HEK293 (cell line): Measurements from ENCODE around the gene ZFYVE19.

Source experiments
- CTCF ChIA-PET: fragments of 350-600 bp; formaldehyde crosslinking; extraction: SDS; loops from one replicate; lab custom pipeline; 2021; ENCODE audit warnings: antibody characterized with exemption; lab: Yijun Ruan, JAX
- POLR2A ChIA-PET: fragments of 300-600 bp; formaldehyde crosslinking; extraction: SDS; loops from one replicate; lab custom pipeline; 2020; ENCODE audit warnings: antibody characterized with exemption, inconsistent platforms; lab: Yijun Ruan, JAX
- H3K27ac ChIP-seq: fragments of 200-500 bp; sonication (Bioruptor generic); 2 replicates; pipeline ENCODE4 v1.5.1; 2014; ENCODE audit warnings: low read depth, low read length, control low read depth, inconsistent platforms; ENCODE audit errors: extremely low read depth
- H3K36me3 ChIP-seq, 2 experiments: fragments of 200-500 bp in 1 of 2; sonication (Bioruptor generic) in 1 of 2; 1 replicate in 1 of 2; 2 replicates in 1 of 2; pipeline ENCODE4 v1.5.1; 2014 to 2017; ENCODE audit warnings: inconsistent platforms in 2 of 2, low read length in 2 of 2; ENCODE audit not compliant: control insufficient read depth in 2 of 2, insufficient read depth in 1 of 2
- H3K4me1 ChIP-seq: fragments of 200-500 bp; sonication (Bioruptor generic); 2 replicates; pipeline ENCODE4 v1.5.1; 2014; ENCODE audit warnings: mild to moderate bottlenecking, low read length, inconsistent platforms; ENCODE audit not compliant: control insufficient read depth, insufficient read depth
- H3K4me3 ChIP-seq: 2 replicates; pipeline ENCODE4 v1.5.1; 2011; ENCODE audit warnings: low read depth, mild to moderate bottlenecking, control low read depth, low read length, moderate library complexity
- H3K9me3 ChIP-seq: fragments of 200-500 bp; sonication (Bioruptor generic); 2 replicates; pipeline ENCODE4 v1.5.1; 2014; ENCODE audit warnings: low read depth, low read length, inconsistent platforms; ENCODE audit not compliant: control insufficient read depth, insufficient read depth
- GLIS1 ChIP-seq: fragments of 450-650 bp; formaldehyde crosslinking; IDR thresholded peaks from 2 replicates; pipeline ENCODE4 v1.5.1; 2016; ENCODE audit warnings: missing biosample characterization, missing genetic modification characterization
- GLIS2 ChIP-seq: fragments of 450-650 bp; formaldehyde crosslinking; IDR thresholded peaks from 2 replicates; pipeline ENCODE4 v1.5.1; 2016; ENCODE audit warnings: missing biosample characterization, missing genetic modification characterization
- IKZF3 ChIP-seq: fragments of 450-650 bp; IDR thresholded peaks from 2 replicates; pipeline ENCODE4 v1.5.0; 2018; ENCODE audit warnings: missing biosample characterization, mild to moderate bottlenecking, missing genetic modification characterization, moderate library complexity
- KLF9 ChIP-seq: fragments of 450-650 bp; formaldehyde crosslinking; IDR thresholded peaks from 2 replicates; pipeline ENCODE4 v1.5.1; 2016; ENCODE audit warnings: missing biosample characterization, missing genetic modification characterization, low read depth
- ZBTB7A ChIP-seq: fragments of 450-650 bp; formaldehyde crosslinking; IDR thresholded peaks from 2 replicates; pipeline ENCODE4 v1.5.1; 2016; ENCODE audit warnings: low read depth, missing biosample characterization, missing genetic modification characterization
- ZNF121 ChIP-seq: fragments of 450-650 bp; formaldehyde crosslinking; IDR thresholded peaks from 2 replicates; pipeline ENCODE4 v1.5.1; 2016; ENCODE audit warnings: missing biosample characterization, missing genetic modification characterization
- ZNF132 ChIP-seq: fragments of 450-650 bp; formaldehyde crosslinking; IDR thresholded peaks from 2 replicates; pipeline ENCODE4 v1.5.1; 2017; ENCODE audit warnings: missing biosample characterization, missing genetic modification characterization, borderline replicate concordance
- ZNF174 ChIP-seq: fragments of 450-650 bp; formaldehyde crosslinking; IDR thresholded peaks from 2 replicates; pipeline ENCODE4 v1.5.0; 2017; ENCODE audit warnings: missing biosample characterization, mild to moderate bottlenecking, missing genetic modification characterization
- ZNF23 ChIP-seq: fragments of 450-650 bp; formaldehyde crosslinking; IDR thresholded peaks from 2 replicates; pipeline ENCODE4 v1.5.1; 2016; ENCODE audit warnings: missing biosample characterization, missing genetic modification characterization, borderline replicate concordance
- ZNF239 ChIP-seq: fragments of 450-650 bp; formaldehyde crosslinking; IDR thresholded peaks from 2 replicates; pipeline ENCODE4 v1.5.1; 2016; ENCODE audit warnings: missing biosample characterization, missing genetic modification characterization
- ZNF311 ChIP-seq: fragments of 450-650 bp; formaldehyde crosslinking; IDR thresholded peaks from 2 replicates; pipeline ENCODE4 v1.5.1; 2017; ENCODE audit warnings: missing biosample characterization, missing genetic modification characterization, borderline replicate concordance
- ZNF366 ChIP-seq: fragments of 450-650 bp; formaldehyde crosslinking; conservative IDR thresholded peaks from 2 replicates; pipeline ENCODE4 v1.5.1; 2016; ENCODE audit warnings: missing biosample characterization, missing genetic modification characterization
- ZNF521 ChIP-seq: fragments of 450-650 bp; formaldehyde crosslinking; IDR thresholded peaks from 2 replicates; pipeline ENCODE4 v1.5.1; 2017; ENCODE audit warnings: missing biosample characterization, mild to moderate bottlenecking, missing genetic modification characterization
- ZNF561 ChIP-seq: fragments of 450-650 bp; IDR thresholded peaks from 2 replicates; pipeline ENCODE4 v1.5.1; 2018; ENCODE audit warnings: missing biosample characterization, missing genetic modification characterization, borderline replicate concordance
- ZNF623 ChIP-seq: fragments of 450-650 bp; formaldehyde crosslinking; IDR thresholded peaks from 2 replicates; pipeline ENCODE4 v1.5.1; 2016; ENCODE audit warnings: missing biosample characterization, missing genetic modification characterization
- ZNF626 ChIP-seq: fragments of 450-650 bp; sonication (Bioruptor Pico); formaldehyde crosslinking; IDR thresholded peaks from 2 replicates; pipeline ENCODE4 v1.5.1; 2018; ENCODE audit warnings: missing biosample characterization, missing genetic modification characterization, inconsistent platforms
- ZNF670 ChIP-seq: fragments of 450-650 bp; formaldehyde crosslinking; IDR thresholded peaks from 2 replicates; pipeline ENCODE4 v1.5.1; 2016; ENCODE audit warnings: missing biosample characterization, missing genetic modification characterization, low read depth
- ZSCAN30 ChIP-seq: fragments of 450-650 bp; IDR thresholded peaks from 2 replicates; pipeline ENCODE4 v1.5.1; 2018; ENCODE audit warnings: missing biosample characterization, mild to moderate bottlenecking, missing genetic modification characterization, moderate library complexity
- TF ChIP-seq, protein P1 (sequence below): fragments of 450-650 bp; formaldehyde crosslinking; IDR thresholded peaks from 2 replicates; pipeline ENCODE4 v1.5.1; 2016; ENCODE audit warnings: missing biosample characterization, missing genetic modification characterization, borderline replicate concordance
- TF ChIP-seq, protein P2 (sequence below): fragments of 450-650 bp; formaldehyde crosslinking; IDR thresholded peaks from 2 replicates; pipeline ENCODE4 v1.5.1; 2016; ENCODE audit warnings: missing biosample characterization, missing genetic modification characterization
- TF ChIP-seq, protein P3 (sequence below): fragments of 450-650 bp; formaldehyde crosslinking; IDR thresholded peaks from 2 replicates; pipeline ENCODE4 v1.5.1; 2016; ENCODE audit warnings: missing biosample characterization, missing genetic modification characterization
- TF ChIP-seq, protein P4 (sequence below): fragments of 450-650 bp; formaldehyde crosslinking; IDR thresholded peaks from 2 replicates; pipeline ENCODE4 v1.5.1; 2016; ENCODE audit warnings: missing biosample characterization, missing genetic modification characterization
- TF ChIP-seq, protein P5 (sequence below): fragments of 450-650 bp; formaldehyde crosslinking; IDR thresholded peaks from 2 replicates; pipeline ENCODE4 v1.5.1; 2017; ENCODE audit warnings: missing biosample characterization, mild to moderate bottlenecking, missing genetic modification characterization, moderate library complexity
- TF ChIP-seq, protein P6 (sequence below): fragments of 450-650 bp; formaldehyde crosslinking; IDR thresholded peaks from 2 replicates; pipeline ENCODE4 v1.5.1; 2016; ENCODE audit warnings: missing biosample characterization, missing genetic modification characterization

The ZFYVE19 gene

DNA sequence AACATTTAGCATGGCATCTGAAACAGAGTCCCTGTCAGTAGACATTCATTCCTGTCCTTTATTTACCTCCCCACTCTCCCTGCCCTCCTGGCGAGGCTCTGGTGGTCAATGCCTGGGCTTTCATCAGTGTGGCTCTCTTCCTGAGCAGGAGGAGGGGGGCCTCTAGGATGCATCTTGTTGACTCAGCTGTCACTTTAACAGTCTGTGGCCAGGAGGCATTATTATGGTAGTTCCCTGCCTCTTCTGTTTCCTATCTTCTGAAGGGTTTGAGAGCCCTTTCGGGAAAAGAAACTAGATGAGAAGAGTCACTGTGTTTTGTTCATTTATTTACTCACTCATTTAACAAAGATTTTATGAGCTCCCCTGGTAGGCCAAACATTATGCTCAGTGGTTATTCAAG lies 24.0 kb downstream of the ZFYVE19 start:
- H3K4me1 ChIP-seq, result no peaks in the 10 kb centered on the region
- no peaks in the 10 kb centered on the region for H3K36me3 ChIP-seq
- TF ChIP-seq ZNF626 (tag by site-specific recombination) (no peak), GLIS1 (tag by site-specific recombination) (peak; percentile 90)
- CTCF ChIA-PET, result no interaction called here
- H3K9me3 ChIP-seq, result no peaks in the 10 kb centered on the region
- H3K27ac ChIP-seq, result no peak overlapping the region
- H3K4me3 ChIP-seq, result no peak overlapping the region
- POLR2A ChIA-PET, result no interaction called here

DNA sequence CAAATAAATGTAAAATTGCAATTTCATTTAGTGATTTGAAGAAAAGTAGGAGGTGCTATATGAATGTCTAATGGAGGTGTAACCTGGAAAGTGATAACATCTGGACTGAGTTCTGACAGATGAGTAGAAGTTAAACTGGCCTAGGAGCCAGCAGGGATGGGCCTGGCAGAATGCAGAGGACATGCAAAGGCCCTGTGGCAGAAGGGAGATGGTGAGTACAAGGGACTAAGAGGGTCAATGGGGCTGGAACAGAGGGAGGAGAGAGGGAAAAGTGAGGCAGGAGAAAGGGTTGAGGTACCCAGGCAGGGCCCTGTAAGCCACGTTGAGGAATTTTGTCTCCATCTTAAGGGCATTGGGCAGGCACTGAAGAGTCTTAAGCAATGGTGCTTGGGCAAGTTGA lies 25.0 kb downstream of the ZFYVE19 start:
- Histone ChIP-seq H3K4me1 (no peaks in the 10 kb centered on the region), H3K36me3 (no peaks in the 10 kb centered on the region), H3K9me3 (no peaks in the 10 kb centered on the region), H3K4me3 (no peak overlapping the region), H3K27ac (no peak overlapping the region)
- ChIA-PET CTCF (interaction anchor here (0.6 to 0.7 kb wide), 2 partner anchors 26 to 686 kb away, joined by 3 to 4 read pairs; no protein-coding TSS in a partner anchor), POLR2A (no interaction called here)
- TF ChIP-seq, protein P1, sequence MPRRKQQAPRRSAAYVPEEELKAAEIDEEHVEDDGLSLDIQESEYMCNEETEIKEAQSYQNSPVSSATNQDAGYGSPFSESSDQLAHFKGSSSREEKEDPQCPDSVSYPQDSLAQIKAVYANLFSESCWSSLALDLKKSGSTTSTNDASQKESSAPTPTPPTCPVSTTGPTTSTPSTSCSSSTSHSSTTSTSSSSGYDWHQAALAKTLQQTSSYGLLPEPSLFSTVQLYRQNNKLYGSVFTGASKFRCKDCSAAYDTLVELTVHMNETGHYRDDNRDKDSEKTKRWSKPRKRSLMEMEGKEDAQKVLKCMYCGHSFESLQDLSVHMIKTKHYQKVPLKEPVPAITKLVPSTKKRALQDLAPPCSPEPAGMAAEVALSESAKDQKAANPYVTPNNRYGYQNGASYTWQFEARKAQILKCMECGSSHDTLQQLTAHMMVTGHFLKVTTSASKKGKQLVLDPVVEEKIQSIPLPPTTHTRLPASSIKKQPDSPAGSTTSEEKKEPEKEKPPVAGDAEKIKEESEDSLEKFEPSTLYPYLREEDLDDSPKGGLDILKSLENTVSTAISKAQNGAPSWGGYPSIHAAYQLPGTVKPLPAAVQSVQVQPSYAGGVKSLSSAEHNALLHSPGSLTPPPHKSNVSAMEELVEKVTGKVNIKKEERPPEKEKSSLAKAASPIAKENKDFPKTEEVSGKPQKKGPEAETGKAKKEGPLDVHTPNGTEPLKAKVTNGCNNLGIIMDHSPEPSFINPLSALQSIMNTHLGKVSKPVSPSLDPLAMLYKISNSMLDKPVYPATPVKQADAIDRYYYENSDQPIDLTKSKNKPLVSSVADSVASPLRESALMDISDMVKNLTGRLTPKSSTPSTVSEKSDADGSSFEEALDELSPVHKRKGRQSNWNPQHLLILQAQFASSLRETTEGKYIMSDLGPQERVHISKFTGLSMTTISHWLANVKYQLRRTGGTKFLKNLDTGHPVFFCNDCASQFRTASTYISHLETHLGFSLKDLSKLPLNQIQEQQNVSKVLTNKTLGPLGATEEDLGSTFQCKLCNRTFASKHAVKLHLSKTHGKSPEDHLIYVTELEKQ (tag by site-specific recombination), result no peak
- TF ChIP-seq ZBTB7A, result no peak
- TF ChIP-seq, protein P2, sequence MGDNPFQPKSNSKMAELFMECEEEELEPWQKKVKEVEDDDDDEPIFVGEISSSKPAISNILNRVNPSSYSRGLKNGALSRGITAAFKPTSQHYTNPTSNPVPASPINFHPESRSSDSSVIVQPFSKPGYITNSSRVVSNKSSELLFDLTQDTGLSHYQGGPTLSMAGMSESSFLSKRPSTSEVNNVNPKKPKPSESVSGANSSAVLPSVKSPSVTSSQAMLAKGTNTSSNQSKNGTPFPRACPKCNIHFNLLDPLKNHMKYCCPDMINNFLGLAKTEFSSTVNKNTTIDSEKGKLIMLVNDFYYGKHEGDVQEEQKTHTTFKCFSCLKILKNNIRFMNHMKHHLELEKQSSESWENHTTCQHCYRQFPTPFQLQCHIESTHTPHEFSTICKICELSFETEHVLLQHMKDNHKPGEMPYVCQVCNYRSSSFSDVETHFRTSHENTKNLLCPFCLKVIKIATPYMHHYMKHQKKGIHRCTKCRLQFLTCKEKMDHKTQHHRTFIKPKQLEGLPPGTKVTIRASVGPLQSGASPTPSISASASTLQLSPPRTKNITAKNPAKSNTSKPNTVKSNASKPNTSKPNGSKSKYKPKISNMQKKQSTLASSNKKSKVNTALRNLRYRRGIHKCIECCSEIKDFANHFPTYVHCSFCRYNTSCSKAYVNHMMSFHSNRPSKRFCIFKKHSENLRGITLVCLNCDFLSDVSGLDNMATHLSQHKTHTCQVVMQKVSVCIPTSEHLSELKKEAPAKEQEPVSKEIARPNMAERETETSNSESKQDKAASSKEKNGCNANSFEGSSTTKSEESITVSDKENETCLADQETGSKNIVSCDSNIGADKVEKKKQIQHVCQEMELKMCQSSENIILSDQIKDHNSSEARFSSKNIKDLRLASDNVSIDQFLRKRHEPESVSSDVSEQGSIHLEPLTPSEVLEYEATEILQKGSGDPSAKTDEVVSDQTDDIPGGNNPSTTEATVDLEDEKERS (tag by site-specific recombination), result 0 out of 2 replicates have a peak, but pooled peaks have one; percentile 29
- no peak for TF ChIP-seq ZNF521
- TF ChIP-seq, protein P3, sequence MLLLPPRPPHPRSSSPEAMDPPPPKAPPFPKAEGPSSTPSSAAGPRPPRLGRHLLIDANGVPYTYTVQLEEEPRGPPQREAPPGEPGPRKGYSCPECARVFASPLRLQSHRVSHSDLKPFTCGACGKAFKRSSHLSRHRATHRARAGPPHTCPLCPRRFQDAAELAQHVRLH (tag by site-specific recombination), result 0 out of 2 replicates have a peak, but pooled peaks have one; percentile 60
- TF ChIP-seq ZNF121 (tag by site-specific recombination), result 0 out of 2 replicates have a peak, but pooled peaks have one; percentile 12
- no peak for TF ChIP-seq ZSCAN30 (tag by site-specific recombination)
- TF ChIP-seq ZNF366, result no peak
- no peak for TF ChIP-seq KLF9 (tag by site-specific recombination)
- TF ChIP-seq ZNF311 (tag by site-specific recombination), result no peak
- peak; percentile 97 for TF ChIP-seq ZNF623 (tag by site-specific recombination)
- no peak for TF ChIP-seq ZNF132 (tag by site-specific recombination)
- TF ChIP-seq ZNF670 (tag by site-specific recombination), result no peak
- TF ChIP-seq, protein P4, sequence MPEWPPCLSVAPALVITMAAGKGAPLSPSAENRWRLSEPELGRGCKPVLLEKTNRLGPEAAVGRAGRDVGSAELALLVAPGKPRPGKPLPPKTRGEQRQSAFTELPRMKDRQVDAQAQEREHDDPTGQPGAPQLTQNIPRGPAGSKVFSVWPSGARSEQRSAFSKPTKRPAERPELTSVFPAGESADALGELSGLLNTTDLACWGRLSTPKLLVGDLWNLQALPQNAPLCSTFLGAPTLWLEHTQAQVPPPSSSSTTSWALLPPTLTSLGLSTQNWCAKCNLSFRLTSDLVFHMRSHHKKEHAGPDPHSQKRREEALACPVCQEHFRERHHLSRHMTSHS (tag by site-specific recombination), result no peak
- no peak for TF ChIP-seq ZNF239 (tag by site-specific recombination)
- TF ChIP-seq GLIS2 (tag by site-specific recombination), result no peak
- TF ChIP-seq ZNF561 (tag by site-specific recombination), result no peak
- TF ChIP-seq ZNF23 (tag by site-specific recombination), result no peak
- TF ChIP-seq ZNF174 (tag by site-specific recombination), result no peak
- no peak for TF ChIP-seq IKZF3
- TF ChIP-seq, protein P5, sequence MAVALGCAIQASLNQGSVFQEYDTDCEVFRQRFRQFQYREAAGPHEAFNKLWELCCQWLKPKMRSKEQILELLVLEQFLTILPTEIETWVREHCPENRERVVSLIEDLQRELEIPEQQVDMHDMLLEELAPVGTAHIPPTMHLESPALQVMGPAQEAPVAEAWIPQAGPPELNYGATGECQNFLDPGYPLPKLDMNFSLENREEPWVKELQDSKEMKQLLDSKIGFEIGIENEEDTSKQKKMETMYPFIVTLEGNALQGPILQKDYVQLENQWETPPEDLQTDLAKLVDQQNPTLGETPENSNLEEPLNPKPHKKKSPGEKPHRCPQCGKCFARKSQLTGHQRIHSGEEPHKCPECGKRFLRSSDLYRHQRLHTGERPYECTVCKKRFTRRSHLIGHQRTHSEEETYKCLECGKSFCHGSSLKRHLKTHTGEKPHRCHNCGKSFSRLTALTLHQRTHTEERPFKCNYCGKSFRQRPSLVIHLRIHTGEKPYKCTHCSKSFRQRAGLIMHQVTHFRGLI (tag by site-specific recombination), result no peak
- TF ChIP-seq, protein P6, sequence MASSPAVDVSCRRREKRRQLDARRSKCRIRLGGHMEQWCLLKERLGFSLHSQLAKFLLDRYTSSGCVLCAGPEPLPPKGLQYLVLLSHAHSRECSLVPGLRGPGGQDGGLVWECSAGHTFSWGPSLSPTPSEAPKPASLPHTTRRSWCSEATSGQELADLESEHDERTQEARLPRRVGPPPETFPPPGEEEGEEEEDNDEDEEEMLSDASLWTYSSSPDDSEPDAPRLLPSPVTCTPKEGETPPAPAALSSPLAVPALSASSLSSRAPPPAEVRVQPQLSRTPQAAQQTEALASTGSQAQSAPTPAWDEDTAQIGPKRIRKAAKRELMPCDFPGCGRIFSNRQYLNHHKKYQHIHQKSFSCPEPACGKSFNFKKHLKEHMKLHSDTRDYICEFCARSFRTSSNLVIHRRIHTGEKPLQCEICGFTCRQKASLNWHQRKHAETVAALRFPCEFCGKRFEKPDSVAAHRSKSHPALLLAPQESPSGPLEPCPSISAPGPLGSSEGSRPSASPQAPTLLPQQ (tag by site-specific recombination), result no peak
